ENCODE results near the gene DCXR. TPM values are rescaled to one million over a fixed set of nuclear protein-coding genes. Genes with fewer than 3 reads are reported as not detected.

The DCXR gene
- total RNA-seq, 1 experiment from 2014 or later = 306 TPM

DNA sequence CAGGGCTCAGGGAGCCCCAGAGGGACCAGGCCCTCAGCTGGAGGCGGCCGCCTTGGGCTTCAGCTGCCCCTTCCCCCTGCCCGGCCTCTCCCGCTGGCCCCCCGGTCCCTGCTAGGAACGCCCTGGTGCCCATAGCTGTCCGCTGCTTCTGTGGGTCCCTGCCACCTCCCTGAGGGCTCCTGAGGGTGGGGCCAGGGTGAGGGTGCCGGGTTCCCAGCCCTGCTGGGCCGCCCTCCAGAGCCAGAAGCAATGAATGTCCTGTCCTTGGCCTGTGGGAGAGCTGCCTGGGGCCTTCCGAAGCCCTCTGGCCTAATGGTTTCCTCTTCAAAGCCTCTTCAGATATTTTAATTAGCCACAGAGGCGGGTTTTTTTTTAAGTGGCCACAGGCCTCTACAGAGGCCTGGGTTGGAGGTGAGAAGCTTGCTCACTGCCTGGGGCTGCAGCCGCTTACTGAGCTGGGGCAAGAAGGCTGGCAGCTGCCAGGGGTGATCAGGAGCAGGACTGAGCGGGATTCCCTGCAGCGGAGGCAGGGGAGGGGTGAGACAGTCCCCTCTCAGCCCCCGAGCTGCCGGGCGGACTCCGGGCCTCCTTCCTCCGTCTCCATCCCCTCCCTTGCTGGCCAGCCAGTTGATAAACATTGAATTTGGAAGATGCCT is 24.7 kb downstream of the DCXR start:
- Histone ChIP-seq H3K27ac (ENCODE audit: low read depth, low read length) (no peak overlapping the region; the same call in 1 of the 2 replicates), H3K4me3 (replicated peaks in 1 of 2; ENCODE audit: low read depth in 1 of 2, low read length in 2 of 2) (no peak overlapping the region), H3K79me2 (ENCODE audit: insufficient read depth, low read length) (no peaks in the 10 kb centered on the region), H3K36me3 (ENCODE audit: control insufficient read depth in 1 of 2, insufficient read depth in 2 of 2, low read length in 2 of 2) (no peaks in the 10 kb centered on the region), H3K4me1 (ENCODE audit: control insufficient read depth in 1 of 2, insufficient read depth in 2 of 2, low read length in 2 of 2) (no peaks in the 10 kb centered on the region), H3K9me3 (ENCODE audit: control insufficient read depth in 1 of 2, insufficient read depth in 1 of 2, low read depth in 1 of 2, low read length in 2 of 2) (no peaks in the 10 kb centered on the region), H3K27me3 (ENCODE audit: insufficient read depth, low read length) (no peaks in the 10 kb centered on the region), H2AFZ (ENCODE audit: low read depth, low read length, poor library complexity, severe bottlenecking) (no peak overlapping the region), H4K20me1 (ENCODE audit: insufficient read depth) (no peaks in the 10 kb centered on the region), H3K4me2 (ENCODE audit: low read length) (no peak overlapping the region), H3K9me2 (ENCODE audit: insufficient read depth) (no peaks in the 10 kb centered on the region), H3K9ac (ENCODE audit: low read length) (no peak overlapping the region)
- DNase-seq (ENCODE audit: low read depth, low spot score) (no peak), ATAC-seq (no peak)
- no peak for TF ChIP-seq JUND (IDR thresholded peaks at IDR 0.05)
- no peak for TF ChIP-seq SRF (IDR thresholded peaks at IDR 0.05; ENCODE audit: low read depth)
- peak; percentile 10; the same call in 1 of the 2 replicates for TF ChIP-seq ZFX (IDR thresholded peaks at IDR 0.05)
- no TSS peak for BruUV-seq (replicated peaks)
- ChIA-PET RAD21 (ENCODE audit: low non-redundant PET in 1 of 2, low total read pairs in 2 of 2, uncharacterized antibody in 2 of 2, unreplicated experiment in 2 of 2) (no interaction called here), CTCF (interaction anchor here (1.1 to 1.4 kb wide), 2 partner anchors 10 to 53 kb away, joined by 3 read pairs; partner anchors contain the start of genes CENPX and LRRC45), POLR2A (no interaction called here)
- intact Hi-C loops (cut with micrococcal nuclease) = no loop called here

DNA sequence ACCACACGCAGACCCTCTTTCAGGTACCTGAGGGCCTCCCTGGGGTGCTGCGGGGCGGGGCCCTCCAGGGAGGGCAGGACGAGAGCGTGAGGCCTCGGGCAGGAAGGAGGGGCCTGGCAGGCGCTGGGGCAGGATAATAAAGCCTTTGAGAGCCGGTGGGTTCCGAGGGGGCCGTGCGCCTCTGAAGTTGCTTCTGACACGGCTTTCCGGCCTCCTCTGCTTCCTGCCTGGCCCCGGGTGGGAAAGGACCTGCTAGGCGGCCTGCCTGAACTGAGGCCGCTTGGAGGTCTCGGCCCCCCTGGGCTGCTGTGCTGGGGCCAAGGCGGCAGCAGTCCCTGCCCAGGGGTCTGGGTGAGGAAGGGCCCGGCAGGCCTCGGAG is 25.2 kb downstream of the DCXR start:
- no peak for TF ChIP-seq ZNF274 (IDR thresholded peaks at IDR 0.05; ENCODE audit: low read depth, low read length)
- no peak for TF ChIP-seq POLR2A (IDR thresholded peaks at IDR 0.05; ENCODE audit: borderline replicate concordance, extremely low read depth, insufficient read depth, insufficient read length)
- TF ChIP-seq ELF1 (IDR thresholded peaks at IDR 0.05; ENCODE audit: borderline replicate concordance, low read depth) = no peak
- TF ChIP-seq, protein P1, sequence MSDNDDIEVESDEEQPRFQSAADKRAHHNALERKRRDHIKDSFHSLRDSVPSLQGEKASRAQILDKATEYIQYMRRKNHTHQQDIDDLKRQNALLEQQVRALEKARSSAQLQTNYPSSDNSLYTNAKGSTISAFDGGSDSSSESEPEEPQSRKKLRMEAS (IDR thresholded peaks at IDR 0.05) = no peak
- TF ChIP-seq ZFX (IDR thresholded peaks at IDR 0.05) = no peak
- no peak for TF ChIP-seq POLR2AphosphoS5 (IDR thresholded peaks at IDR 0.05; ENCODE audit: low read depth, low read length)
- no peak for TF ChIP-seq EZH2phosphoT487 (IDR thresholded peaks at IDR 0.05; ENCODE audit: borderline replicate concordance)
- TF ChIP-seq, protein P2, sequence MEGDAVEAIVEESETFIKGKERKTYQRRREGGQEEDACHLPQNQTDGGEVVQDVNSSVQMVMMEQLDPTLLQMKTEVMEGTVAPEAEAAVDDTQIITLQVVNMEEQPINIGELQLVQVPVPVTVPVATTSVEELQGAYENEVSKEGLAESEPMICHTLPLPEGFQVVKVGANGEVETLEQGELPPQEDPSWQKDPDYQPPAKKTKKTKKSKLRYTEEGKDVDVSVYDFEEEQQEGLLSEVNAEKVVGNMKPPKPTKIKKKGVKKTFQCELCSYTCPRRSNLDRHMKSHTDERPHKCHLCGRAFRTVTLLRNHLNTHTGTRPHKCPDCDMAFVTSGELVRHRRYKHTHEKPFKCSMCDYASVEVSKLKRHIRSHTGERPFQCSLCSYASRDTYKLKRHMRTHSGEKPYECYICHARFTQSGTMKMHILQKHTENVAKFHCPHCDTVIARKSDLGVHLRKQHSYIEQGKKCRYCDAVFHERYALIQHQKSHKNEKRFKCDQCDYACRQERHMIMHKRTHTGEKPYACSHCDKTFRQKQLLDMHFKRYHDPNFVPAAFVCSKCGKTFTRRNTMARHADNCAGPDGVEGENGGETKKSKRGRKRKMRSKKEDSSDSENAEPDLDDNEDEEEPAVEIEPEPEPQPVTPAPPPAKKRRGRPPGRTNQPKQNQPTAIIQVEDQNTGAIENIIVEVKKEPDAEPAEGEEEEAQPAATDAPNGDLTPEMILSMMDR (IDR thresholded peaks at IDR 0.05 in 2 of 3, conservative IDR thresholded peaks at IDR 0.05 in 1 of 3; ENCODE audit: borderline replicate concordance in 1 of 3, insufficient read depth in 1 of 3, low read depth in 2 of 3, low read length in 2 of 3) = no peak
- no peak for TF ChIP-seq JUND (IDR thresholded peaks at IDR 0.05)
- TF ChIP-seq, protein P3, sequence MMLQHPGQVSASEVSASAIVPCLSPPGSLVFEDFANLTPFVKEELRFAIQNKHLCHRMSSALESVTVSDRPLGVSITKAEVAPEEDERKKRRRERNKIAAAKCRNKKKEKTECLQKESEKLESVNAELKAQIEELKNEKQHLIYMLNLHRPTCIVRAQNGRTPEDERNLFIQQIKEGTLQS (IDR thresholded peaks at IDR 0.05) = no peak
- TF ChIP-seq EGR1 (IDR thresholded peaks at IDR 0.05; ENCODE audit: low read depth) = no peak
- TF ChIP-seq, protein P4, sequence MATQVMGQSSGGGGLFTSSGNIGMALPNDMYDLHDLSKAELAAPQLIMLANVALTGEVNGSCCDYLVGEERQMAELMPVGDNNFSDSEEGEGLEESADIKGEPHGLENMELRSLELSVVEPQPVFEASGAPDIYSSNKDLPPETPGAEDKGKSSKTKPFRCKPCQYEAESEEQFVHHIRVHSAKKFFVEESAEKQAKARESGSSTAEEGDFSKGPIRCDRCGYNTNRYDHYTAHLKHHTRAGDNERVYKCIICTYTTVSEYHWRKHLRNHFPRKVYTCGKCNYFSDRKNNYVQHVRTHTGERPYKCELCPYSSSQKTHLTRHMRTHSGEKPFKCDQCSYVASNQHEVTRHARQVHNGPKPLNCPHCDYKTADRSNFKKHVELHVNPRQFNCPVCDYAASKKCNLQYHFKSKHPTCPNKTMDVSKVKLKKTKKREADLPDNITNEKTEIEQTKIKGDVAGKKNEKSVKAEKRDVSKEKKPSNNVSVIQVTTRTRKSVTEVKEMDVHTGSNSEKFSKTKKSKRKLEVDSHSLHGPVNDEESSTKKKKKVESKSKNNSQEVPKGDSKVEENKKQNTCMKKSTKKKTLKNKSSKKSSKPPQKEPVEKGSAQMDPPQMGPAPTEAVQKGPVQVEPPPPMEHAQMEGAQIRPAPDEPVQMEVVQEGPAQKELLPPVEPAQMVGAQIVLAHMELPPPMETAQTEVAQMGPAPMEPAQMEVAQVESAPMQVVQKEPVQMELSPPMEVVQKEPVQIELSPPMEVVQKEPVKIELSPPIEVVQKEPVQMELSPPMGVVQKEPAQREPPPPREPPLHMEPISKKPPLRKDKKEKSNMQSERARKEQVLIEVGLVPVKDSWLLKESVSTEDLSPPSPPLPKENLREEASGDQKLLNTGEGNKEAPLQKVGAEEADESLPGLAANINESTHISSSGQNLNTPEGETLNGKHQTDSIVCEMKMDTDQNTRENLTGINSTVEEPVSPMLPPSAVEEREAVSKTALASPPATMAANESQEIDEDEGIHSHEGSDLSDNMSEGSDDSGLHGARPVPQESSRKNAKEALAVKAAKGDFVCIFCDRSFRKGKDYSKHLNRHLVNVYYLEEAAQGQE (IDR thresholded peaks at IDR 0.05; ENCODE audit: low read depth) = no peak
- no peak for TF ChIP-seq EZH2 (IDR thresholded peaks at IDR 0.05)
- no peak for TF ChIP-seq YY1 (IDR thresholded peaks at IDR 0.05; ENCODE audit: extremely low read depth, insufficient replicate concordance, low read depth, low read length)
- H3K9me3 ChIP-seq (ENCODE audit: control insufficient read depth in 1 of 2, insufficient read depth in 1 of 2, low read depth in 1 of 2, low read length in 2 of 2) = no peaks in the 10 kb centered on the region
- no peak overlapping the region for H3K4me3 ChIP-seq (replicated peaks in 1 of 2; ENCODE audit: low read depth in 1 of 2, low read length in 2 of 2)
- H3K4me1 ChIP-seq (ENCODE audit: control insufficient read depth in 1 of 2, insufficient read depth in 2 of 2, low read length in 2 of 2) = no peaks in the 10 kb centered on the region
- ATAC-seq (no peak), DNase-seq (ENCODE audit: low read depth, low spot score) (no peak)
- BruUV-seq (replicated peaks) = no TSS peak
- H3K27me3 ChIP-seq (ENCODE audit: insufficient read depth, low read length) = no peaks in the 10 kb centered on the region
- POLR2A ChIA-PET = no interaction called here
- intact Hi-C loops (cut with micrococcal nuclease) = no loop called here
- no peaks in the 10 kb centered on the region for H3K9me2 ChIP-seq (ENCODE audit: insufficient read depth)
- H3K4me2 ChIP-seq (ENCODE audit: low read length) = no peak overlapping the region
- no peaks in the 10 kb centered on the region for H3K36me3 ChIP-seq (ENCODE audit: control insufficient read depth in 1 of 2, insufficient read depth in 2 of 2, low read length in 2 of 2)
- CTCF ChIA-PET = no interaction called here
- H3K9ac ChIP-seq (ENCODE audit: low read length) = no peak overlapping the region
- H2AFZ ChIP-seq (ENCODE audit: low read depth, low read length, poor library complexity, severe bottlenecking) = no peak overlapping the region
- H3K79me2 ChIP-seq (ENCODE audit: insufficient read depth, low read length) = no peaks in the 10 kb centered on the region
- no peaks in the 10 kb centered on the region for H4K20me1 ChIP-seq (ENCODE audit: insufficient read depth)
- RAD21 ChIA-PET (ENCODE audit: low non-redundant PET in 1 of 2, low total read pairs in 2 of 2, uncharacterized antibody in 2 of 2, unreplicated experiment in 2 of 2) = no interaction called here
- H3K27ac ChIP-seq (ENCODE audit: low read depth, low read length) = no peak overlapping the region; the same call in 1 of the 2 replicates
